Measurements from ENCODE around the gene DGKE.

DGKE gene

GRCh38 chr17:56796536-56796935 is 37.4 kb upstream of the DGKE start:
- Histone ChIP-seq H3K4me1 (ENCODE audit: low read length) (no peaks in the 10 kb centered on the region), H3K36me3 (replicated peaks; ENCODE audit: low read depth, low read length) (no peaks in the 10 kb centered on the region), H3K9ac (ENCODE audit: low read length) (no peak overlapping the region), H3K4me2 (ENCODE audit: low read length) (no peak overlapping the region), H3K4me3 (ENCODE audit: low read length) (no peak overlapping the region), H3K9me3 (ENCODE audit: insufficient read depth, low read length) (no peaks in the 10 kb centered on the region), H4K20me1 (ENCODE audit: insufficient read depth, low read length) (no peaks in the 10 kb centered on the region), H2AFZ (ENCODE audit: low read depth, low read length) (no peak overlapping the region), H3K27ac (ENCODE audit: low read length) (no peak overlapping the region), H3K79me2 (ENCODE audit: low read length) (no peaks in the 10 kb centered on the region), H3K27me3 (ENCODE audit: low read depth, low read length) (no peaks in the 10 kb centered on the region)
- no peak for TF ChIP-seq EZH2phosphoT487 (IDR thresholded peaks at IDR 0.05; ENCODE audit: low read depth)
- TF ChIP-seq, protein P1, sequence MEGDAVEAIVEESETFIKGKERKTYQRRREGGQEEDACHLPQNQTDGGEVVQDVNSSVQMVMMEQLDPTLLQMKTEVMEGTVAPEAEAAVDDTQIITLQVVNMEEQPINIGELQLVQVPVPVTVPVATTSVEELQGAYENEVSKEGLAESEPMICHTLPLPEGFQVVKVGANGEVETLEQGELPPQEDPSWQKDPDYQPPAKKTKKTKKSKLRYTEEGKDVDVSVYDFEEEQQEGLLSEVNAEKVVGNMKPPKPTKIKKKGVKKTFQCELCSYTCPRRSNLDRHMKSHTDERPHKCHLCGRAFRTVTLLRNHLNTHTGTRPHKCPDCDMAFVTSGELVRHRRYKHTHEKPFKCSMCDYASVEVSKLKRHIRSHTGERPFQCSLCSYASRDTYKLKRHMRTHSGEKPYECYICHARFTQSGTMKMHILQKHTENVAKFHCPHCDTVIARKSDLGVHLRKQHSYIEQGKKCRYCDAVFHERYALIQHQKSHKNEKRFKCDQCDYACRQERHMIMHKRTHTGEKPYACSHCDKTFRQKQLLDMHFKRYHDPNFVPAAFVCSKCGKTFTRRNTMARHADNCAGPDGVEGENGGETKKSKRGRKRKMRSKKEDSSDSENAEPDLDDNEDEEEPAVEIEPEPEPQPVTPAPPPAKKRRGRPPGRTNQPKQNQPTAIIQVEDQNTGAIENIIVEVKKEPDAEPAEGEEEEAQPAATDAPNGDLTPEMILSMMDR (IDR thresholded peaks at IDR 0.05; ENCODE audit: low read depth, low read length), result no peak

DNA sequence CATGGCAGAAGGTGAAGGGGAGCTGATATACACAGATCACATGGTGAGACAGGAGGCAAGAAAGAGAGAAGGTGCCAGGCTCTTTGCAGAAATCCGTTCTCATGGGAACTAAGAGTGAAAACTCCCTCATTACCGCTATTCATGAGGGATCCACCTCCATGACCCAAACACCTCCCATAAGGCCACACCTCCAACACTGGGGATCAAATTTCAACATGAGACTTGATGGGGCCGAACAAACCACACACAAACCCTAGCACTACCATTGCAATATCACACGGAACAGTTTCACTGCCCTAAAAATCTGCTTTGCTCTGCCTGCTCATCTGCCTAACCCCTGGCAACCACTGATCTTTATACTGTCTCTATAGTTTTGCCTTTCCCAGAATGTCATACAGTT is 35.0 kb upstream of the DGKE start:
- Histone ChIP-seq H3K4me3 (ENCODE audit: low read length) (no peak overlapping the region), H3K9ac (ENCODE audit: low read length) (no peak overlapping the region), H3K4me2 (ENCODE audit: low read length) (no peak overlapping the region), H3K27me3 (ENCODE audit: low read depth, low read length) (no peaks in the 10 kb centered on the region), H4K20me1 (ENCODE audit: insufficient read depth, low read length) (no peaks in the 10 kb centered on the region), H3K4me1 (ENCODE audit: low read length) (no peaks in the 10 kb centered on the region), H3K27ac (ENCODE audit: low read length) (no peak overlapping the region), H3K79me2 (ENCODE audit: low read length) (no peaks in the 10 kb centered on the region), H3K9me3 (ENCODE audit: insufficient read depth, low read length) (no peaks in the 10 kb centered on the region), H3K36me3 (replicated peaks; ENCODE audit: low read depth, low read length) (no peaks in the 10 kb centered on the region), H2AFZ (ENCODE audit: low read depth, low read length) (no peak overlapping the region)
- TF ChIP-seq EZH2phosphoT487 (IDR thresholded peaks at IDR 0.05; ENCODE audit: low read depth), result no peak
- TF ChIP-seq, protein P1 (IDR thresholded peaks at IDR 0.05; ENCODE audit: low read depth, low read length), result no peak

DNA sequence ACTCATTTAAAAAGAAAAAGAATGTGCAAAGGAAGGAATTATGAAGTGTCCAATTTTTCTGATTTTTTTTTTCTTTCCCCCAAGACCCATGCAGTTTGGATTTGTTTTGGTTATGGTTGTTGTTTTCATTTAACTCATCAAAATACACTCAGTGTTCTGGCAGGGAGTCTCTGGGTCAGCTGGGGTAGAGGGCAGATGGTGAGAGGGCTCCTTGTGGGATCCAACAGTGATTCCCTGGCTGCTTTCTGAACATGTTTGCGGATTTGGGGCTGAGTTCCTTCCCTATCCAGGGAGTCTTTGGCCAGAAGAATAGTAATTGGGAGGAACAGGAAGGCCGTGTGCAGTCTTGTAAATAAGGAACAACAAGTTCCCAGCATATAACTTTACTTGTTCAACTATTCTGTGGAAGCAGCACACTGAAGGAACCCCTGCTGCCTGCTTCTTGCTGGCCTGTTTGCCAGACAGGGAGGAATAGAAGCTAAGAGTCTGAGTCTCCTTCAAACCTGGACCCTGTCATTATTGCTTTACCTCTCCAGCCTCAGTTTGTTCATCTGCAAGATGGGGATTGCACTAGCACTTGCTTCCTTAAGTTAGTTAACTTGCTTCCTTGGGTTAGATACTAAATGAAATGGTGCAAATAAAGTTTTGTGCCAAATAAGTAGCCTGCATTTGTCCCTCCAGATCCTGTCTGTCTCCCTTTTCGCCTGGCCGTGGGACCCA is 32.3 kb upstream of the DGKE start:
- Histone ChIP-seq H3K9me3 (ENCODE audit: insufficient read depth, low read length) (no peaks in the 10 kb centered on the region), H4K20me1 (ENCODE audit: insufficient read depth, low read length) (no peaks in the 10 kb centered on the region), H3K36me3 (replicated peaks; ENCODE audit: low read depth, low read length) (no peaks in the 10 kb centered on the region), H3K79me2 (ENCODE audit: low read length) (no peaks in the 10 kb centered on the region), H3K4me2 (ENCODE audit: low read length) (no peak overlapping the region), H3K27me3 (ENCODE audit: low read depth, low read length) (no peaks in the 10 kb centered on the region), H3K9ac (ENCODE audit: low read length) (no peak overlapping the region), H3K4me1 (ENCODE audit: low read length) (no peaks in the 10 kb centered on the region), H3K4me3 (ENCODE audit: low read length) (no peak overlapping the region), H2AFZ (ENCODE audit: low read depth, low read length) (no peak overlapping the region), H3K27ac (ENCODE audit: low read length) (no peak overlapping the region)
- no peak for TF ChIP-seq EZH2phosphoT487 (IDR thresholded peaks at IDR 0.05; ENCODE audit: low read depth)
- TF ChIP-seq, protein P1 (IDR thresholded peaks at IDR 0.05; ENCODE audit: low read depth, low read length), result no peak

DNA sequence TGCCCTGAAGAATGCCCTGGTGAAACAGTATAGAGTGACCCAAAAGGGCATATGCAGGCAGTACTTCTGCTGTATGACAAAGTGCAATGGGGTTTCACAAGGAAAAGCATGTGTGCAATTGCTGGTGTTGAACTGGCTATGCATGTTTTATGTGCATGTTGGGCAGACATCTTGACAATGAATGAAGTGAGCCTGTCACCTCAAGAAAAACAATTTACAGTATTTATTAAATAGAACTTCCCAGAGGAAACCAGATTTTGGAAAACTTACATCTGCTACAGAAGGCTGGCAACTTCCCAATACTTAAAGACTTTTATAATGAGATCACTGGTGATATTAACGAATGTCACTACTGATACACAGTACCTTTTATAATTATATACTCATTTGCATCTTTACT is 30.9 kb upstream of the DGKE start:
- Histone ChIP-seq H3K79me2 (ENCODE audit: low read length) (no peaks in the 10 kb centered on the region), H3K9ac (ENCODE audit: low read length) (no peak overlapping the region), H2AFZ (ENCODE audit: low read depth, low read length) (no peak overlapping the region), H3K4me3 (ENCODE audit: low read length) (no peak overlapping the region), H3K9me3 (ENCODE audit: insufficient read depth, low read length) (no peaks in the 10 kb centered on the region), H3K27ac (ENCODE audit: low read length) (no peak overlapping the region), H4K20me1 (ENCODE audit: insufficient read depth, low read length) (no peaks in the 10 kb centered on the region), H3K4me1 (ENCODE audit: low read length) (no peaks in the 10 kb centered on the region), H3K27me3 (ENCODE audit: low read depth, low read length) (no peaks in the 10 kb centered on the region), H3K4me2 (ENCODE audit: low read length) (no peak overlapping the region), H3K36me3 (replicated peaks; ENCODE audit: low read depth, low read length) (no peaks in the 10 kb centered on the region)
- no peak for TF ChIP-seq EZH2phosphoT487 (IDR thresholded peaks at IDR 0.05; ENCODE audit: low read depth)
- TF ChIP-seq, protein P1 (IDR thresholded peaks at IDR 0.05; ENCODE audit: low read depth, low read length), result no peak
